NCI-H446 treated with DMSO at 0.1 percent for 48 hours (cell line): ENCODE results near the gene RNGTT.
"Not testable (repeated sequence)": the region's sequence is repeated elsewhere in the genome, so short reads cannot be mapped to it uniquely, and the experiment has no call there.

Experiments used
- DNase-seq: peaks from one replicate; lab custom pipeline; 2025; lab: John Stamatoyannopoulos, UW

RNGTT gene

DNA sequence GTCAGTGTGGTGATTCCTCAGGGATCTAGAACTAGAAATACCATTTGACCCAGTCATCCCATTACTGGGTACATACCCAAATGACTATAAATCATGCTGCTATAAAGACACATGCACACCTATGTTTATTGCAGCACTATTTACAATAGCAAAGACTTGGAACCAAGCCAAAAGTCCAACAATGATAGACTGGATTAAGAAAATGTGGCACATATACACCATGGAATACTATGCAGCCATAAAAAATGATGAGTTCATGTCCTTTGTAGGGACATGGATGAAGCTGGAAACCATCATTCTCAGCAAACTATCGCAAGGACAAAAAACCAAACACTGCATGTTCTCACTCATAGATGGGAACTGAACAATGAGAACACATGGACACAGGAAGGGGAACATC lies 247.0 kb downstream of the RNGTT start:
- not testable (repeated sequence) for DNase-seq

DNA sequence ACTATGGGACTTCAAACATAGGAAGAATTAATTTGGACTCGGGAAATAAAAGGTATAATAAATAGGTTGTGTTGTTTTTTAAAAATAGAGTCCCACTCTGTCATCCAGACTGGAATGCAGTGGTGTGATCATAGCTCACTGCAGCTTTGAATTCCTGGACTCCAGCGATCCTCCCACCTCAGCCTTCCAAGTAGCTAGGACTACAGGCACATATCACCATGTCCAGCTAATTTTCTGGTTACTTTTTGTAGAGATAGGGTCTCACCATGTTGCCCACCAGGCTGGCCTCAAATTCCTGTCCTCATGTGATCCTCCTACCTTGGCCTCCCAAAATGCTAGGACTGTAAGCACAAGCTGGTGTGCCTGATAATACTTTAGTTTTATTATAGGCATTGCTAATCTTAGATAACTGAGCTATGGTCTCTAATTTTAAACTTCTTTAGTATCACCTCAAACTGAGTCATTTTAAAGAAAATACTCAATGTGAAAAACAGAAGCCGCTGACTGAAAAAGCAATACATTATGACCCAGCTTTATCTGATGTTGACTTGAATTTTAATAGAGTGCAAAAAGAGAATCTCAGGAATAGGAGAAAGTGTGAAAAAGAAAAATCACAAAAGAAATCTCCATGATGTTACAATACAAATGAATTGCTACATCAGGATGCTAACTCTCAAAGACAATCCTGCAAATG lies 251.0 kb downstream of the RNGTT start:
- no peak for DNase-seq

DNA sequence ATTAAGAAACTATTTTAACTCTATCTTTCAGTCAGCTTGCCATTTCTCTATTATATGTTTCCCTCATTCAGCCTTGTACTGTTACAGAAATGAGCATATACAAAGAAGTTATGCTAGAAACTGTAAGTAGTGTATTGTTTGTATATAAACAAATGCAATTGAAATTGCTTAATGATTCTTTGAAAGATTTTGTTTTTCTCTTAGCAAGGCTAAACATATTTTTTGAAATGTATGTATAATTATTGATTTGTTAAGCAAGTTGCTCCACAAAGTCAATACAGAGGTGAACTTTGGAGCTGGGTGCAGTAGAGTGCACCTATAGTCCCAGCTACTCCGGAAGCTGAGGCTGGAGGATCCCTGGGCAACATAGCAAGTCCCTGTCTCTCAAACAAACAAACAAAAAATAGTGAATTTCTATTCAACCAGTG lies 253.6 kb downstream of the RNGTT start:
- no peak for DNase-seq

DNA sequence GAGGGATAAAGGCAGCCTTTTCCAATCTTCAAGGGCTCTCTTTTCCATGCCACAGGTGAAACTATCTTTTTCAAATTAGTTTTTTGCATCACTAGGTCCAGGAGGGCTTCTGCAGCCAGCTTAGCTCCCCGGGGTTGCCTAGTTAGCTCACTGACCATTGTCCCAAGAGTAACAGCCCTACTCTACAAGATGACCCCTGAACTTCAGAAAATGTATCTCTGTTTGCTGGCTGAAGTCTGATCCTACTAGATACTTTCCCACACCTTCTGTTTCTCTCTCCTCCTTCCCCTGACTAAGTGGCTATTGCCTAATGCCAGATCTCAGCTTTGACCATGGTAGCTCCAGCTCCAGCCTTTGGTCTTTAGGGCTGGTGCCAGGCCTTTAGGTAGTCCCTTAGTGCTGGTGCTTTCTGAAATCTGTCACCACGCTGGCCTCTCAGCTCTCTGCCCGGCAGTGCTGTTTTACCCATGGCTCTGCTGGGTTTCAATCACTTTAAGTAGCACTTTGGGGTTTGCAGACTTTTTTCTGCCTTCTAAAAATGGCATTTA lies 255.1 kb downstream of the RNGTT start:
- no peak for DNase-seq

DNA sequence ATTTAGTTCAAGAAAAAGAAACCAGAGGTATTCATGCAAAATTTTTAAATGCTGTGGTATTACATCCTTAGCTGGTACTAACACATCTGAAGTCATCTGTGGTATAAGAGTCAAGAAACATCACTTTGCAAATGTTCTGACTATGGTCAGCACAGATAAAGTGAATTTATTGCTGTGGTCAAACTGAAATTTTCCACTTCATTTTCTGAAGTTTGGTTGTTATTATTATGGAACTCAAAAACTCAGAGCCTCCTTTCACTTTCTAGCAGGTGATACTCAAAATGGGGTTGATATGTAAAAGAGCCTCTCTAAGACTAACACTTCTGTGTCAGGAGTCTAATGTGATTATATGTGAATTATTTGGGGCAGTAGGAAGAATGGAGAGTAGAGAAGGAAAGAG lies 257.8 kb downstream of the RNGTT start:
- no peak for DNase-seq

DNA sequence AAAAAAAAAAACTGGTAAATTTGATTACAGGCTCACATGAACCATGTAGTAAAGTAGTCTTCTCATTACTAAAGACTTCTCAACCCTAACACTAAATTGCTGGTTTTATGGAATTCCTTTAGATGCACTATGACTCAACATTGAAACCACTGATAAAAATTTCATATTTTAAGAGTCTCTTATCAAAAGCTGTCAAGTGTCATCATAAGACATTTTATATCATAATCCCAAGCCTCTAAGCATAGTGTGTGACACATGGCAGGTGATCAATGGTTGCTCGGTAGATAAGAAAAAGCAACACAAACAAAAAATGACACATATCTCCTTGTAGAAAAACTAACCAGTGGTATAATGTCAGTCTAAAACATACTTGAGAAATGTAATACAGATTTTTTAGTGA lies 258.4 kb downstream of the RNGTT start:
- no peak for DNase-seq

DNA sequence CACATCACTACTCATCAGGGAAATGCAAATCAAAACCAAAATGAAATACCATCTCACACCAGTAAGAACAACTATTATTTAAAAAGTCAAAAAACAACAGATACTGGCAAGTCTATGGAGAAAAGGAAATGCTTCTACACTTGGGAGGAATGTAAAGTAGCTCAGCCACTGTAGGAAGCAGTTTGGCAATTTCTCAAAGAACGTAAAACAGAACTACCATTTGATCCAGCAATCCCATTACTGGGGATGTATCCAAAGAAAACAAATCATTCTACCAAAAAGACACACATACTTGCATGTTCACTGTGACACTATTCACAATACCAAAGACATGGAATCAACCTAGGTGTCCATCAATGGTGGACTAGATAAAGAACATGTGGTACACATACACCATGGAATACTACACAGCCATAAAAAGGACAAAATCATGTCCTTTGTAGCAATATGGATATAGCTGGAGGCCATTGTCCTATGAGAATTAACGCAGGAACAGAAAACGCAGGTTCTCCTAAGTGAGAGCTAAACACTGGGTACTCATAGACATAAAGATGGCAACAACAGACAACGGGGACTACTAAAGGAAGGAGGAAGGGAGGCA lies 260.4 kb downstream of the RNGTT start:
- DNase-seq, result no peak

DNA sequence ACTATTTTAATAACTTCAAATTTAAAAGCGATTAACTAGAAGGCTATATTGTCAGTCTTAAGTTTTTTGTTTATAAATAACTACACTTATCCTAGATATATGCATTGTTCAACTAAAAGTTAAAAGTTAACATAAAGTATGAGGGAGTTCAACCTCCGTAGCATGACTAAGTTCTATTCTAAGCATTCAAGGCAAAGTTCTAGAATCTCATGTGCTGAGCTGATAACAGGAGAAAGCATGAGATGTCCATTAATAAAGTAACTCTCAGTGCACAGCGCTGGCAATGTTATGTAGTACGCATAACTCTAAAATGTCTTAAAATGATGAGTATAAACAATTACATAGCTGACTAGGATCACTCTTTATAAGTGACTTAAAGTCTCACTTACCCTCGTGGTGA lies 264.8 kb downstream of the RNGTT start:
- DNase-seq, result no peak

DNA sequence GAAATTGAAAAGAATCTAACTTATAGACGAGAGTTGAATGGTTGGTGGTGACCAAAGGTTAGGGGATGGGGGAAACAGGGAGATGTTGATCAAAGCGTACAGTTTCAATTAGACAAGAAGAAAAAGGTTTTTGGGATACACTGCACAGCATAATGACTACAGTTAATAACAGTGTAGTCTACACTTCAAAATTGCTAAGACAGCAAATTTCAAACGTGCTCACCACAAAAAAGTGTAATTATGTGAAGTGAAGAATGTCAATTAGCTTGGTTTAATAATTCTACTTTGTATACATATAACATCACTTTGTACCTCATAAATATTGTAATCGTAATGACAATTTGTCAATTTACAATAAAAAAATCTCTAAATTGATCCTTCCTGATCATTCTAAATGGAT lies 267.5 kb downstream of the RNGTT start:
- DNase-seq, result no peak

DNA sequence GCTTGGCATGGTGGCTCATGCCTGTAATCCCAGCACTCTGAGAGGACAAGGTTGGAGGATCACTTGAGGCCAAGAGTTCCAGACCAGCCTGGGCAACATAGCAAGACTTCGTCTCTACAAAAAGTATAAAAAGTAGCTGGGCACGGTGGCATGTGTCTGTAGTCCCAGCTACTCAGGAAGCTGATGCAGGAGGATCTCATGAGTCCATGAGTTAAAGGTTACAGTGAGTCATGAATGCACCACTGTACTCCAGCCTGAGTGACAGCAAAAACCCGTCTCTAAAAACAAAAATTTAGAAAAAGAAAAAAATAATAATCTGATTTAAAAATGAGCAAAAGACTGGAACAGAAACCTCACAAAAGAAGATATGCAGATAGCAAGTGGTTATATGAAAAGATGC lies 279.7 kb downstream of the RNGTT start:
- no peak for DNase-seq

DNA sequence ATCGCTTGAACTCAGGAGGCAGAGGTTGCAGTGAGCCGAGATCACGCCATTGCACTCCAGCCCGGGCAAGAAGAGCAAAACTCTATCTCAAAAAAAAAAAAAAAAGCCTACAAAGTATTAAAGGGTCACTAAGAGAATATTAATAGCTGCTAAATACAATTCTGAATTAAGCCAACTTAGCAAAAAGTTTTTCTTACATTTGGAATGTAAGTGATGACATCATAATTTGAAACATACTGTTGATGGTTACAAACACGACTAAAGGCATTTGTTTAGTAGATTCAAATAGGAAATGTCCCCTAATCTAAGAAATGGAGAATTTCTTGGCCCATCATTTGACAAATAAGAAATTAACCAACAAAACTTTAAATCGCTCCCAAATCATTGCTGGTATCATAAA lies 282.8 kb downstream of the RNGTT start:
- no peak for DNase-seq

DNA sequence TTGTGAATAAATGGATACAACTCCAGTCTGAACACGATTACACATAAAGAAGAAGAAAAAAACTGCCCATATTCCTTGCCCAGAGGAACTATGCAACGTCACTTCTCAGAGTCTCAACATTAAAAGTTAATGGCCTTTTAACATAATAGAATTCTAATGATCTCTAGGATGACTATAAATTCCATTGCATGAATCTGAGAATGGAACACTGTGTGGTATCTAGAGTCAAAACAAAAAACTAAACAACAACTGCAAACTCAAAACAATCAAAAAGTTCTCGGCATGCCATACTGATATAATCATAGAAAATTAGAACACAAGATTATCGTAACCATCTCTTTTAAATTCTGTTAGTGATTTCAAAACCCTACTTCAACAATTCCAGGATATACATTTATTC lies 283.6 kb downstream of the RNGTT start:
- DNase-seq, result no peak

DNA sequence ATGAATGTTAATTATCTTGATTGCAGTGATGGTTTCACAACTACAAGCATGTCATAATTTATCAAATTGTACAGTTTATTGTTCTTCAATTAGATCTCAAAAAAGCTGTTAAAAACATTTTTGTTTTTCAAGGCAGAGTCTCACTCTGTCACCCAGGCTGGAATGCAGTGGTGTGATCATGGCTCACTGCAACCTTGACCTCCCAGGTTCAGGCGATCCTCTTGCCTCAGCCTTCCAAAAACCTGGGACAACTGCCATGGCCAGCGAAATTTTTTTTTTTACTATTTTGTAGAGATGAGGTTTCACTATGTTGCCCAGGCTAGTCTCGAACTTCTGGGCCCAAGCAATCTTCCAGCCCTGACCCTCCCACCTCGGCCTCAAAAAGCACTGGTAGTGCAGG lies 286.1 kb downstream of the RNGTT start:
- no peak for DNase-seq

DNA sequence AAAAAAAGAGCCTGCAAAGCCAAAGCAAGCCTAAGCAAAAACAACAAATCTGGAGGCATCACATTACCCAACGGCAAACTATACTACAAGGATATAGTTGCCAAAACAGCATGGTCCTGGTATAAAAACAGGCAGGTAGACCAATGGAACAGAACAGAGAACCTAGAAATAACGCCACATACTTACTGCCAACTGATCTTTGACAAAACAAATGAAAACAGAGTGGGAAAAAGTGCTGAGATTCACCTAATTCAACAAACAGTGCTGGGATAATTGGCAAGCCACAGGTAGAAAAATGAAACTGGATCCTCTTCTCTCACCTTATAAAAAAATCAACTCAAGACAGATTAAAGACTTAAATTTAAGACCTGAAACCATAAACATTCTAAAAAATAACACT lies 291.8 kb downstream of the RNGTT start:
- DNase-seq, result no peak

DNA sequence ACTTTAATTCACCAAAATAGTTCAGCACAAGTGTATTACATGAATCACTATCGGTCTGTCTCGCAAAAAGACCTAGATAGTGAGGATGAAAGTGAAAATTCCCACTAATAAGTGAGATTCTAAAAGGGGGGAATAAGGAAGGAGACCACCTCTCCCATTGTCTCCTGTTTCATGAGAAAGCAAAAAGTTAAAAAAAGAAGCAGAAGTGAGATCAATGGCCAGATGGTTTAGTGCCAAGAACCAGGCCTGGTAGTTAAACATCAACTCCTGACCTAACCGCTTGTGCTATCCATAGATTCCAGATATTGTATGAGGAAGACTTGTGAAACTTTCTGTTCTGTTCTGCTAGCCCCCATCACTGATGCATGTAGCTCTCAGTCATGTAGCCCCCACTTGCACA lies 293.0 kb downstream of the RNGTT start:
- DNase-seq, result no peak

DNA sequence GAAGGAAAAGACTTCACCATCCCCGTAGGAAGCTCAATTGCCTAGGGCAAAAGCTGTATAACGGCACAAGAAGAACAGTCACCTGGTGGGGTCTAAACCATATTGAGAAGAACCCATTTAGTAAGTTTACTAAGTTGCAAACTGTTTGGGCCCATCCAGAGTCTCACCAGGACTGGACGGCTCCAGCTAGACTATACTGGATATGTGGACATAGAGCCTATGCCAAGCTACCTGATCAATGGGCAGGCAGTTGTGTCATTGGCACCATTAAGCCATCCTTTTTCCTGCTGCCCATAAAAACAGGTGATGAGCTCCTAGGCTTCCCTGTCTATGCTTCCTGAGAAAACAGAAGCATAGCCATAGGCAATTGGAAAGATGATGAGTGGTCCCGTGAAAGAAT lies 293.9 kb downstream of the RNGTT start:
- no peak for DNase-seq

DNA sequence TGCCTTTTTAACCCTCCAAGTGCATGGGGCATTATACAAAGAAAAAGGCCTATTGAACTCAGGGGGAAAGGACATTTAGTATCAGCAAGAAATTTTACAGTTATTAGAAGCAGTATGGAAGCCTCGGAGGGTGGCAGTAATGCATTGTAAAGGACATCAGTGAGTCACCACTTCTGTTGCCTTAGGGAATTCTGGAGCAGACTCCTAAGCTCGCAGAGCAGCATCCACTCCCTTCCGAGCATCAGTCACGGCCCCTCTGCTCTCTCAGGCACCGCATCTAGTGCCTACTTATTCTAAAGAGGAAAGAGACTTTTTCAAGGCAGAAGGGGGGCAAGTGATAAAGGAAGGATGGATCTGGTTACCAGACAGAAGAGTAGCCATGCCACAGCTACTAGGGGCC lies 296.5 kb downstream of the RNGTT start:
- no peak for DNase-seq

DNA sequence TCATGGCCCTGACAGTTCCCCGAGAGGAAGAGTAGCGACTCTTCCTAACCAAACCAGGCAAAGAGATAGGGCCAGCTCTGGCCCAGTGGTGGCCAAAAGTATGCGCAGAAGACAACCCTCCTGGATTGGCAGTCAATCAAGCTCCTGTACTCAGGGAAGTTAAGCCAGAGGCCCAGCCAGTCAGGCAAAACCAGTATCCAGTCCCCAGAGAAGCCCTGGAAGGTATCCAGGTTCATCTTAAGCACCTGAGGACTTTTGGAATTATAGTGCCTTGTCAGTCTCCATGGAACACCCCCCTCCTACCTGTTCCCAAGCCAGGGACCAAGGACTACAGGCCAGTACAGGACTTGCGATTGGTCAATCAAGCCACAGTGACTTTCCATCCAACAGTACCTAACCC lies 298.3 kb downstream of the RNGTT start:
- DNase-seq, result no peak

DNA sequence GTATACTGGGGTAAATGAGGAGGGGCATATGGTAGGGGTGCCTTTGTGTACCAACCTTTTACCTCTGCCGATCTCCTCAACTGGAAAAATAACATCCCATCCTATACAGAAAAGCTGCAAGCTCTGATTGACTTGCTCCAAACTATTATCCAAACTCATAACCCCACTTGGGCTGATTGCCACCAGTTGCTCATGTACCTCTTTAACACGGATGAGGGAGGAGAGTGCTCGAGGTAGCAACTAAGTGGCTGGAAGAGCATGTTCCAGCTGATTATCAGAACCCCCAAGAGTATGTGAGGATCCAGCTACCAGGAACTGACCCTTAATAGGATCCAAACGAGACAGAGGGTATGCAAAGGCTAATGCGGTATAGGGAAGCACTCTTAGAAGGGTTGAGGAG lies 299.6 kb downstream of the RNGTT start:
- DNase-seq, result no peak

DNA sequence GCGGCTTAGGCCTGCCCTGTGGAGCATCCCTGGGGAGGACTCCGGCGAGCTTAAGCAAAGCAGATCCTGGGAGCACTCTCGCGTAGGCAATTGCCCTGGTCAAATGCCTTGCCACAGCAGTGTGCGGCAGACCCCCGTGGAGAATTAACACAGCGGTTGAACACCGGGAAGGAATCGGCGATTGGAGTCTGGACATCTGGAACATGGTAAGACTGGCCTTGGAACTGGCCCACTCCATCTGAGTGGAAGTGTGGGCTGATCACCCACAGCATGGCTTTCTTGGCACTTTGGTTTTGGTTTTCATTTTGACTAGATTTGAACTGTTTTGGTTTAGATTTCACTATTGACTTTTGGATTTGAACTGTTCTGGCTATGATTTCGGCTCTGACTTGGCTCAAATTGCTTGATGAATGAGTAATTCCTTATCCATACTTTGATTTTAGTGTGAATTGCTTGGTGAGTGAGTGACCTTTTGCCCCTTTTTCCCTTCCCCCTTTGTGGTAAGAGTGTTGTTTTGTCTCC lies 300.7 kb downstream of the RNGTT start:
- no peak for DNase-seq

DNA sequence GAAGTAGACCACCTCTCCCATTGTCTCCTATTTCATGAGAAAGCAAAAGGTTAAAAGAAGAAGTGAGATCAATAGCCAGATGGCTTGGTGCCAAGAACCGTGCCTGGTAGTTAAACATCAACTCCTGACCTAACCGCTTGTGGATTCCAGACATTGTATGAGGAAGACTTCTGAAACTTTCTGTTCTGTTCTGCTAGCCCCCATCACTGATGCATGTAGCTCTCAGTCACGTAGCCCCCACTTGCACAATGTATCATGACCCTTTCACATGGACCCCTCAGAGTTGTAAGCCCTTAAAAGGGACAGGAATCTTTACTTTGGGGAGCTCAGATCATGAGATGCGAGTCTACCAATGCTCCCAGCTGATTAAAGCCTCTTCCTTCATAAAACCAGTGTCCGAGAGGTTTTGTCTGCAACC lies 301.2 kb downstream of the RNGTT start:
- no peak for DNase-seq

DNA sequence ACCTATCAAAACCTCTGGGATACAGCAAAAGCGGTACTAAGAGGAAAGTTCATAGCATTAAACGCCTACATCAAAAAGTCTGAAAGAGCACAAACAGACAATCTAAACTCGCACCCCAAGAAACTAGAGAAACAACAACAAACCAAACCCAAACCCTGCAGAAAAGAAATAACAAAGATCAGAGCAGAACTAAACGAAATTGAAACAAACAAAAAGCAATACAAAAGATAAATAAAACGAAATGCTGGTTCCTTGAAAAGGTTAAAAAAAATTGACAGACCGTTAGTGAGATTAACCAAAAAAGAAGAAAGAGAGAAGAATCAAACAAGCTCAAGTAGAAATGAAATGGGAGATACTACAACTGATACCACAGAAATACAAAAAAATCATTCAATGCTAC lies 302.3 kb downstream of the RNGTT start:
- DNase-seq, result no peak

DNA sequence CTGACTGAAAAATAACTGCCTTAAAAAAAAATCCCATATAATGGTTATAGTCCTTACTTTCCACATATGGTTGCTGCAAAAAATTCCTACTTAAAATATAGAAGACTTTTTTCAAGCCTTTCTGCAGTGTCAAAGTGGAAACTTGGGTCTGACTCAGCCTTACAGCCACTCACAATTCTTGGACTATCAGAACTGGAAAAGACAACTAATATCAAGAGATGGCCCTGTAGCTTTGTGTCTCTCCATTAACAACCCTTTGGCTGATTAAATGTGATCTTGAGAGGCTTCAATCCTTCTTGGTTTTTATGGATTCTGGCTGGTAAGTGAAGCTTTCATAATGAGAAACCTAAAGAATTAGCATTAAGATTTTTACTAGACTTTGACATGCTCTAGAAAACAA lies 307.8 kb downstream of the RNGTT start:
- no peak for DNase-seq

DNA sequence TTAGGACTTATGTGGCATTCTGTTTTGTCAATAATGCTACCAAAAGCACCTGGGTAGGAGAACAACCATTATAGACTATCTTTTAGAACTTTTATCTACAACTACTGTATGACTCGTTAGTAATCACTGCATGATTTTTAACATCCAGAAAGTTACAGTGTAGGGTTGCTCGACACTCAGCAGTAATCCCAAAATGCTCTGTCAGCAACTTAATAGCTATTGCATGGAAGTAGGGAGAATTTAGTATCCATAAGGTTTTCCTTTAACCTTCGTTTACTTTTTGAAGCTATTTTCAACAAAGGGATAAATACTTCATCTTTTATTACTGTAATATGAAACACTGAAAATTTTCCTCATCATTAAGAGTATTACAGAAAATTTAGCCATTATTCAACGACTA lies 309.5 kb downstream of the RNGTT start:
- DNase-seq, result no peak
